GM12892 (cell line): ENCODE measurements around the gene TRMT11.
"Not testable (repeated sequence)": the region's sequence is repeated elsewhere in the genome, so short reads cannot be mapped to it uniquely, and the experiment has no call there.

ENCODE experiments used
- DNase-seq: peaks from one replicate; pipeline ENCODE4 v3.0.0; 2011; ENCODE audit not compliant: insufficient read length
- FAIRE-seq: peaks from 2 replicates; lab custom pipeline; 2011; peaks lifted over from hg19 to GRCh38; lab: Jason Lieb, UNC
- POLR2A ChIP-seq: IDR thresholded peaks from 2 replicates; pipeline ENCODE4 v1.6.1; 2011; ENCODE audit warnings: low read depth, low read length, control low read depth
- POLR2AphosphoS5 ChIP-seq: IDR thresholded peaks from 2 replicates; pipeline ENCODE4 v1.6.1; 2011; ENCODE audit warnings: low read depth, low read length, control low read depth
- TAF1 ChIP-seq: IDR thresholded peaks from 2 replicates; pipeline ENCODE4 v1.6.1; 2011; ENCODE audit warnings: low read depth, mild to moderate bottlenecking, control low read depth, low read length, borderline replicate concordance

Gene TRMT11

GRCh38 chr6:126010040-126010439 lies 23.7 kb downstream of the TRMT11 start:
- DNase-seq (no peak), FAIRE-seq (no peak)
- TF ChIP-seq POLR2A (no peak), POLR2AphosphoS5 (no peak), TAF1 (no peak)

- FAIRE-seq = no peak
- TF ChIP-seq POLR2A (no peak), TAF1 (no peak), POLR2AphosphoS5 (no peak)
- no peak for DNase-seq
Measured at GRCh38 chr6:126015863-126016262, 29.5 kb downstream of the TRMT11 start.

DNA sequence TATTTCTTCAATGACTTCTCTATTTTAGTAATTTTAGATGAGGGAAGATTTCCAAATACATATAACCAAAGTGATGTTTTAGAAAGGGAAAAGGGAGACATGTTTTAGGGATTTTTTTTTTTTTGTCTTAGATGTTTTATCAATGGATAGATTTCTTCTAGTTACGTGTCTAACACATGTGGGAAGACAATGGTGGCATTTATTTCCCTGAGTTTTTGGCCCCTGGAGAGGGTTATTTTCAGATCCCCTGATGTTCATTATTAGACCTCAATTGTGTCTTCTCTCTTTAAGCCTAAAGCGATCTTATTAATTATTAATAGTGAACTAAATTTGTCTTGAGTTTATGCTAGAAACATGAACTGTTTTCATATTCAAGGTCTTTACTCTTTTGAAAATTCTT lies 30.3 kb downstream of the TRMT11 start:
- DNase-seq = no peak
- FAIRE-seq = no peak
- no peak for TF ChIP-seq POLR2A
- no peak for TF ChIP-seq TAF1
- no peak for TF ChIP-seq POLR2AphosphoS5

GRCh38 chr6:126017668-126018067 lies 31.3 kb downstream of the TRMT11 start:
- TF ChIP-seq TAF1 (no peak), POLR2A (no peak), POLR2AphosphoS5 (no peak)
- FAIRE-seq (no peak), DNase-seq (no peak)

- FAIRE-seq = no peak
Measured at GRCh38 chr6:126020305-126021050, 34.1 kb downstream of the TRMT11 start.

GRCh38 chr6:126023474-126023873 lies 37.1 kb downstream of the TRMT11 start:
- FAIRE-seq, DNase-seq: not testable (repeated sequence)

More at GRCh38 chr6:126020305-126021050, 34.1 kb downstream of the TRMT11 start:
- DNase-seq = no peak
- TF ChIP-seq TAF1 = no peak
- no peak for TF ChIP-seq POLR2A
- TF ChIP-seq POLR2AphosphoS5 = no peak

DNA sequence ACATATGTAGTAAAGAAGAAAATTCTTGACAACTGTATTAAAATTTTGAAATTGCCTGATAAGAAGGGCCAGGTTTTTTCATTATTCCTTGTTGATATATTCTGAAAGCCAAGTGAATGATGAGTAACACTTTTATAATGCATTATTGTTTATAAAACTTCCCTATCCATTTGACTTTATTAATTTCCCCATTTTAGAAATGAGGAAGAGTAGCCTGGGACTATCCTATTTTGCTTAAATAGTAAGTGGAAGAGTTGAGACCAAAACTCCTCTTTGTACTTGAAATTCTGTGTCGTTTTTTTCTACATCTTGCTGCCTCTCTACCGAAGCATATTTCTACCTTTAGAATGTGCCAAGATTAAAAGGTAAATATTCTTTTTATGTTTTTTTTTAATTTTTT lies 39.7 kb downstream of the TRMT11 start:
- no peak for TF ChIP-seq POLR2A
- TF ChIP-seq POLR2AphosphoS5 = no peak
- TF ChIP-seq TAF1 = no peak
- no peak for DNase-seq
- FAIRE-seq = no peak

DNA sequence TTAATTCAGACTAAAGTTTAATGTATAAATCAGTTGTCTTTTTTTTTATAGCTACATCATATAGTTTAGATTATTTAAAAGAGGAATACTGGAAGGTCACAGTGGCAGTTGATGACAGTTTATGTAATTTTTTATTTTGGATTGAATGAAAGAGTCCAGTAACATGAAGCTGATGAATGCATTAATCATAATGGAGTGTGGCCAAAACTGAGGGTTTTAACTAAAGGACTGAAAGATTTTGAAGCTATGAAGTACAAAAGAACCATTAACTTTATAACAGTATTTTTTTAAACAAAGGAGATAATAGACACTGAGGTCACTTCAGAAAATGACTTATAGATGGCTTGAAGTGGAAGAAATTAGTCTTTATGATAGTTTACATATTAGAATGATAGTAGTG lies 41.3 kb downstream of the TRMT11 start:
- no peak for DNase-seq
- TF ChIP-seq TAF1 (no peak), POLR2A (no peak), POLR2AphosphoS5 (no peak)
- FAIRE-seq = no peak

DNA sequence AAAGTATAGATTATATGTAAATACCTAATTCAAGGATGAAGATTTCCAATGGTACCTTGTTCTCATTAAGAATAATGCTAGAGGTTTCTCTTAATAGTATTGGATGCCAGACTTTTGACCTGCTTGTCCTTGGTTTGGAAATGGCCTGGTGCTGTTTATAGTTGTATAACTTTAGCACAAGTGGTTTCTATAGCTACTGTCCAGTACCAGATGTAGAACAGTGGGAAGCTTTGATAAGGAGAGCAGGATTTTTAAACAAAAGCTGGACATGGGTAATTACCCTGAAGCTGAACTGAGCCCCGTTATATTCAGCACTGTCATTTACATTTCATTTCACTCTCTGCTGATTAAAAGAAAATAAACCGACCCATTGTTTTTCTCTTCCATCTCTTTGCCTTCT lies 43.7 kb downstream of the TRMT11 start:
- TF ChIP-seq POLR2A = no peak
- no peak for TF ChIP-seq TAF1
- FAIRE-seq (no peak), DNase-seq (no peak)

DNA sequence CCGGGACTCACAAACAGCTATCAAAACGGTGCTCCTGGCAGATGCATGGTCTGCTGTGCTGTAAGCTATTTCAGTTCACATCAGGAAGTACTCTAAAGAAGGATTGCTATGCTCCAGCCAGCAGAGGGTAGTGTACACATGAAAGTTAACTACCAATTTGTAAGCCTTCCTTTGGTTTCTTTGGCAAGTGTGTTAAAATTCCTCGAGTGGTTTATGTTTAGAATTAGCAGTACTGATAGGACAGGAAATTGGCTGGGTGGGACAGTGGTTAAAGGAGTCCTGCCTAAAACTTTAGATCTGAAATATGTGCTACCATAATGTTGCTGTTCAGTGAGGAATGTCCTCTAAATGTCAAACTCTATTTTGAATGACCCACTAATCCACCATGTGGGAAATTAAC lies 47.4 kb downstream of the TRMT11 start:
- TF ChIP-seq POLR2A (no peak), TAF1 (no peak), POLR2AphosphoS5 (no peak)
- no peak for FAIRE-seq

DNA sequence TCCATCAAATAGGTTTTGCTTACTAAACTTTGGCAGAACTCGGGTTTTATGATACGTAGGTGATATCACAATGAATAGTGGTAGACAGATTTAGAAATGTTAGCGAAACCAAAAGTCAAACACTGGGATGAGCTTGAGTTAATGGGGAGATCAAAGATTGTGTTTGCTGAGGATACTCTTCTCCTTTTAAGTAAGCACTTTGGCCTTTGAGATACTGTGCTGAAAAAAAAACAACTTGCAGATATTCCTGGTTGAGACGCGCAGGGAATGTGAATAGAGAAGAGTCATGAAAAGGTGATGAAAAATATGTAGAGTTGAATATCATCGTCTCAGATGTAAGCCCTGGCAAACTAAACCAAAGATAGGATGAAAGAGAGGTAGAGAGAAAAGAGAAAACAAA lies 48.3 kb downstream of the TRMT11 start:
- no peak for FAIRE-seq
- no peak for DNase-seq
- no peak for TF ChIP-seq POLR2A
- TF ChIP-seq POLR2AphosphoS5 = no peak
- no peak for TF ChIP-seq TAF1

More for the DNA sequence above, 47.4 kb downstream of the TRMT11 start:
- DNase-seq = no peak

DNA sequence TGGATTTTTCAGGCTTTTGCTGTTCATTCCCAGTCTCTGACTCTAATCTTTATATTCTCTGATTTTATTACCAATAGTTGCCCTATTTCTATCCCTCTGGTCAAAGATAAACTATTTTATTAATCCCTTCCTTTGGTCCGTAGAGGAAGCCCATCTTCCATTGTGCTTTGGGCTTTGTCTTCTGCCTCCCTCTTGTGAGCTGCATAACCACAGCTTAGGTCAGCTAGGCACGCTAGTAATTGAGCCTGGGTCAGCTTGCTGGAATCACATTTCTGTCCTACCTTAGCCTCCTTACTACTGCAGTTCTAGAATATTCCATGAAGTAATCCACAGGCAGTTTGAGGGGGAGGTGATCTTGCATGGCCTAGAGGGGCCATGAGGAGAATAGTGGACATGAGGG lies 49.4 kb downstream of the TRMT11 start:
- no peak for TF ChIP-seq TAF1
- no peak for TF ChIP-seq POLR2A
- TF ChIP-seq POLR2AphosphoS5 = no peak
- no peak for DNase-seq
- no peak for FAIRE-seq

GRCh38 chr6:126038234-126038633 lies 51.9 kb downstream of the TRMT11 start:
- TF ChIP-seq TAF1 (no peak), POLR2AphosphoS5 (no peak), POLR2A (no peak)
- FAIRE-seq = no peak
- DNase-seq = no peak
